ENCODE data around the gene TAX1BP1.

TAX1BP1 gene

DNA sequence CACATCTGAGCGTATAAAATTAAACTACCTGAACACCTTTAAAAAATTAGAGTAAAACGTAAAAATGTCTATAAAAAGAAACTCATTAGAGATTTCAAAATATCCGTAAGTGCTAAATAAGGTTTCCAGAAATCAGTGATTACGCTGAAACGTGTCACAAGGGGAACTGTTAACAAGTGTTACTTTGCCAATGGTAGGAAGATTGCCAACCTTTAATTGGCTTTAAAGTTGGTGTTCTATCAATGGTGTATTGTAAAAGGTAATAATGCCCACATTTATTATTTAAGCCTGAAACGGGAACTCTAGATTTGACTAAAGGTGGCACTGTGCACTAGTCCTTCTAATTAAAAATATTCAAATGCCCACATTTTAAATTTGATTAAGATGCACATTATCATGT is 39.5 kb upstream of the TAX1BP1 start:
- Histone ChIP-seq H3K36me3 (ENCODE audit: insufficient read depth, low read length) (no peaks in the 10 kb centered on the region), H3K27ac (ENCODE audit: low read length) (no peak overlapping the region)

DNA sequence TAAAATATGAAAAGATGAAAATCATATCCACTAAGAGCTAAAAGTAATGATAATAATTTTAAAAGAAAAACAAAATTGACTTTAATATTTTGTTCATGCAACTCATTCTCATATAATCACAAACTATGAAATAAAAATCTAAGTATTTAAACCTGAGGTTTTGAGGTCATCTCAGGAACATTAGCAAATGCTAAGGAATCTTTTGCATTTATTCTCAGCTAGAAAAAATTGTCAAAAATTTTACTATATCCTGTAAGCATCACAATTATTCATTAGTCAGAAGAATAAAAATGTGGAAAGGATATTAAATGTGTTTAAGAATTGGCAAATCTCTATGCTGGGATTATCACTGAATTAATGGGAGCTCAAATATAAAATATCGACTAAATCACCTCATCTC is 36.8 kb upstream of the TAX1BP1 start:
- Histone ChIP-seq H3K4me3 (ENCODE audit: low read depth in 1 of 2, low read length in 2 of 2) (no peak overlapping the region), H3K27ac (ENCODE audit: low read length) (no peak overlapping the region), H3K4me1 (ENCODE audit: insufficient read depth, low read length) (no peaks in the 10 kb centered on the region), H3K27me3 (ENCODE audit: insufficient read depth, low read length, poor library complexity) (peaks cover 4% of the 10 kb centered on the region), H2AFZ (ENCODE audit: low read depth, low read length) (no peak overlapping the region), H3K9ac (ENCODE audit: low read depth, low read length) (no peak overlapping the region), H3K4me2 (ENCODE audit: insufficient read depth, low read length) (no peak overlapping the region), H3K9me3 (ENCODE audit: insufficient read depth, low read length, severe bottlenecking) (no peaks in the 10 kb centered on the region), H4K20me1 (ENCODE audit: insufficient read depth, low read length) (no peaks in the 10 kb centered on the region), H3K79me2 (ENCODE audit: insufficient read depth, low read length) (no peaks in the 10 kb centered on the region), H3K36me3 (ENCODE audit: insufficient read depth, low read length) (no peaks in the 10 kb centered on the region)
- TF ChIP-seq, protein P1, sequence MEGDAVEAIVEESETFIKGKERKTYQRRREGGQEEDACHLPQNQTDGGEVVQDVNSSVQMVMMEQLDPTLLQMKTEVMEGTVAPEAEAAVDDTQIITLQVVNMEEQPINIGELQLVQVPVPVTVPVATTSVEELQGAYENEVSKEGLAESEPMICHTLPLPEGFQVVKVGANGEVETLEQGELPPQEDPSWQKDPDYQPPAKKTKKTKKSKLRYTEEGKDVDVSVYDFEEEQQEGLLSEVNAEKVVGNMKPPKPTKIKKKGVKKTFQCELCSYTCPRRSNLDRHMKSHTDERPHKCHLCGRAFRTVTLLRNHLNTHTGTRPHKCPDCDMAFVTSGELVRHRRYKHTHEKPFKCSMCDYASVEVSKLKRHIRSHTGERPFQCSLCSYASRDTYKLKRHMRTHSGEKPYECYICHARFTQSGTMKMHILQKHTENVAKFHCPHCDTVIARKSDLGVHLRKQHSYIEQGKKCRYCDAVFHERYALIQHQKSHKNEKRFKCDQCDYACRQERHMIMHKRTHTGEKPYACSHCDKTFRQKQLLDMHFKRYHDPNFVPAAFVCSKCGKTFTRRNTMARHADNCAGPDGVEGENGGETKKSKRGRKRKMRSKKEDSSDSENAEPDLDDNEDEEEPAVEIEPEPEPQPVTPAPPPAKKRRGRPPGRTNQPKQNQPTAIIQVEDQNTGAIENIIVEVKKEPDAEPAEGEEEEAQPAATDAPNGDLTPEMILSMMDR (IDR thresholded peaks at IDR 0.05; ENCODE audit: borderline replicate concordance, extremely low read depth, low read length, poor library complexity, severe bottlenecking), result no peak
- TF ChIP-seq EZH2 (IDR thresholded peaks at IDR 0.05; ENCODE audit: borderline replicate concordance, low read depth, low read length, severe bottlenecking), result no peak
- ATAC-seq (ENCODE audit: insufficient read depth, low read depth), result no peak
- no peak for DNase-seq

More for the DNA sequence above, 39.5 kb upstream of the TAX1BP1 start:
- H3K27me3 ChIP-seq (ENCODE audit: insufficient read depth, low read length, poor library complexity), result peaks cover 4% of the 10 kb centered on the region
- no peaks in the 10 kb centered on the region for H4K20me1 ChIP-seq (ENCODE audit: insufficient read depth, low read length)
- no peaks in the 10 kb centered on the region for H3K79me2 ChIP-seq (ENCODE audit: insufficient read depth, low read length)
- H3K9ac ChIP-seq (ENCODE audit: low read depth, low read length), result no peak overlapping the region
- H3K4me2 ChIP-seq (ENCODE audit: insufficient read depth, low read length), result no peak overlapping the region
- no peak for ATAC-seq (ENCODE audit: insufficient read depth, low read depth)
- no peak overlapping the region for H3K4me3 ChIP-seq (ENCODE audit: low read depth in 1 of 2, low read length in 2 of 2)
- H2AFZ ChIP-seq (ENCODE audit: low read depth, low read length), result no peak overlapping the region
- no peak for DNase-seq
- H3K9me3 ChIP-seq (ENCODE audit: insufficient read depth, low read length, severe bottlenecking), result no peaks in the 10 kb centered on the region
- no peaks in the 10 kb centered on the region for H3K4me1 ChIP-seq (ENCODE audit: insufficient read depth, low read length)
- TF ChIP-seq, protein P1 (IDR thresholded peaks at IDR 0.05; ENCODE audit: borderline replicate concordance, extremely low read depth, low read length, poor library complexity, severe bottlenecking), result no peak
- TF ChIP-seq EZH2 (IDR thresholded peaks at IDR 0.05; ENCODE audit: borderline replicate concordance, low read depth, low read length, severe bottlenecking), result no peak

DNA sequence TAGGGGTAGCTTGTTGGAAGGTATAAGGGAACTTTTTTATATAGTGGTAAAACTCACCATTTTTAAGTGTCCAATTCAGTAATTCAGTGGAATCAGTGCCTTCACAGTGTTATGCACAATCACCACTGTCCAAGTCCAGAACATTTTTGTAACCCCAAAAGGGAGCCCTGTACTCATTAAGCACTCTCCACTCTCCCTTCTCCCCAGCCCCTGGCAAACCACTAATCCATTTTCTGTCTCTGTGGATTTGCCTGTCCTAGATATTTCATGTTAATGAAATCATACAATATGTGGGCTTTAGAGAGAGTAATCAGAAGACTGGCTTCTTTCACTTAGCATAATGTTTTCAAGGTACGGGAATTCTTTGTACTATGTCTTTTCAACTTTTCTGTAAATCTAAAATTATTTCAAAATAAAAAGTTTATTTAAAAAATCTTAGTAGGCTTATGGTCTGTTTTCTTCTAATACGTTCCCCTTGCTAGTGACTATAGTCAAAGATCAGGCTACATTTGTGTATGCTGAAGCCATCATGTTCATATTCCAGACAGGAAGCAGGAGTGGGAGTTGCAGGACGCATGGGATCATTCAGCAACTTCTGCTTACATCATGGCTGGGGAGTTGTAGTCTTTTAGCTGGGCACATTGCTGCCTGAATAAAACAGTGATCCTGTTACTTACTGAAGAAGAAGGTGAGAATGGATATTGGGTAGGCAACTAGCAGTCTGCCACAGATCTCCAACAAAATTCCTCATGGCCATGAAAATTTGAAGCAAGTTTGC is 35.4 kb upstream of the TAX1BP1 start:
- H3K79me2 ChIP-seq (ENCODE audit: insufficient read depth, low read length), result no peaks in the 10 kb centered on the region
- ATAC-seq (ENCODE audit: insufficient read depth, low read depth), result no peak
- H3K4me2 ChIP-seq (ENCODE audit: insufficient read depth, low read length), result no peak overlapping the region
- TF ChIP-seq, protein P1 (IDR thresholded peaks at IDR 0.05; ENCODE audit: borderline replicate concordance, extremely low read depth, low read length, poor library complexity, severe bottlenecking), result no peak
- no peak for TF ChIP-seq EZH2 (IDR thresholded peaks at IDR 0.05; ENCODE audit: borderline replicate concordance, low read depth, low read length, severe bottlenecking)
- H3K9ac ChIP-seq (ENCODE audit: low read depth, low read length), result no peak overlapping the region
- H3K4me1 ChIP-seq (ENCODE audit: insufficient read depth, low read length), result no peaks in the 10 kb centered on the region
- H2AFZ ChIP-seq (ENCODE audit: low read depth, low read length), result no peak overlapping the region
- no peaks in the 10 kb centered on the region for H3K27me3 ChIP-seq (ENCODE audit: insufficient read depth, low read length, poor library complexity)
- H4K20me1 ChIP-seq (ENCODE audit: insufficient read depth, low read length), result no peaks in the 10 kb centered on the region
- H3K9me3 ChIP-seq (ENCODE audit: insufficient read depth, low read length, severe bottlenecking), result no peaks in the 10 kb centered on the region
- H3K27ac ChIP-seq (ENCODE audit: low read length), result no peak overlapping the region
- H3K4me3 ChIP-seq (ENCODE audit: low read depth in 1 of 2, low read length in 2 of 2), result no peak overlapping the region
- no peaks in the 10 kb centered on the region for H3K36me3 ChIP-seq (ENCODE audit: insufficient read depth, low read length)
- no peak for DNase-seq

All from DND-41 (cell line).